HG03432 (cell line): ENCODE results near the gene TRIM23.
"Not testable (repeated sequence)": the region's sequence is repeated elsewhere in the genome, so short reads cannot be mapped to it uniquely, and the experiment has no call there.

Experiments
- ATAC-seq: cut with Tn5 transposase; IDR thresholded peaks from one replicate; pipeline ENCODE4 v1.9.1; 2021; ENCODE audit warnings: mild to moderate bottlenecking, moderate library complexity; ENCODE audit not compliant: unreplicated experiment

TRIM23 gene

DNA sequence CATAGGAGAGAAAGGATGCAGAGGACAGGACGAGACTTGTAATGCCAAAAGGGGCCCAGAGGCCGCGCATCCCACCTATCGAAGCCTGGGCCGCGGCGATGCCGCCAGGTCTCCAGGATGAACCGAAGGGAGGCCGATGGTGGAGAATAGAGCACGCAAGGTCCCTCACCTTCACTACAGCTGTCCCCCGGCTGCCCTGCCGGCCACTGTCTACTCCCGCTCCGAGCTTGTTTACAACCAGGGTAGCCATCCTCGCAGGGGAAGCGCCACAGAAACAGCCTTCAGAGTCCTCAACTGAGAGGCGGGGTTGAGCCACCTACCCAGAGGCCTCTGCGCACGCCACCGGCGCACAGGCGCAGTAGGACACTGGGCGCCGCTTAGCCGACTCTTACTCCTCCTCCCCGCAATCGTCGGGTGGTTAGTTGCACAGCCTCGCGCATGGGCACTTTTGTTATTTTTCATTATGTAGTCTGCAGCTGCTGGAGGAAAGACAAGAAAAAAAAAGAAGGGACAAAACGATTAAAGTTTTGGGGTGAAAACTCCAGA is at the start of gene TRIM23:
TRIM23 (minus strand) TSS at position 309 of the 546 bp plus-strand sequence; CDS start at position 250, 59 bp downstream.
- ATAC-seq = peak; percentile 97

DNA sequence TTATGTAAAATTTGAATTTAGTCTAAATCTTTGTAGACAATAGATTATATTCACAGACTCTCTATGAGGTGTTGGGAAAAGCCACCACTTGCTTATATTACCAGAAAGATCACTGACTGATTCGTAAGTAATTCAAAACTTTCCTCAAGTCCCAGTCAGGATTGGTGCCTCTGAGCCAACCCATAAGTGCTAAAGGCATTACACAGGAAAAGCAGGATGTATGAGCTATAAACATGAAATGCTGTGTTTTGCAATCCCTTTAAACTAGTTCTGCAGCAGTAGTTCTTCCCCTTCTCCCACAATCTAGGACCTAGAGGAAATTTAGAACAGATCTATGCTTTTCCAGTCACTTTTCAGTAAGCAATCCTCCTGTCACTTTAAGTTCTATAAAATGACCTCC is 48.7 kb upstream of the TRIM23 start:
- no peak for ATAC-seq

DNA sequence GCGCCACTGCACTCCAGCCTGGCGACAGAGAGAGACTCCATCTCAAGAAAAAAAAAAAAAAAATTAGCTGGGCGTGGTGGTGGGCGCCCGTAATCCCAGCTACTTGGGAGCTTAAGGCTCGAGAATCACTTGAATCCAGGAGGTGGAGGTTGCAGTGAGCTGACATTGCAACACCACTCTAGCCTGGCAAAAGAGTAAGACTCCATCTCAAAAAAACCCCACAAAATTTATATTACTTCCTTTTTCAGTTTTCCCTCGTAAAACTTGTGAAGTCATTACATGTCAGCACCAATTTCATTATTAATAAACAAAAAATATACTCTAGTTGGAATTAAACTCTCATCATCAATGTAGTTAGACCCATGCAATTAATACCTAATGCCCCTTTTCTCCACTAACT is 44.6 kb upstream of the TRIM23 start:
- ATAC-seq = no peak

DNA sequence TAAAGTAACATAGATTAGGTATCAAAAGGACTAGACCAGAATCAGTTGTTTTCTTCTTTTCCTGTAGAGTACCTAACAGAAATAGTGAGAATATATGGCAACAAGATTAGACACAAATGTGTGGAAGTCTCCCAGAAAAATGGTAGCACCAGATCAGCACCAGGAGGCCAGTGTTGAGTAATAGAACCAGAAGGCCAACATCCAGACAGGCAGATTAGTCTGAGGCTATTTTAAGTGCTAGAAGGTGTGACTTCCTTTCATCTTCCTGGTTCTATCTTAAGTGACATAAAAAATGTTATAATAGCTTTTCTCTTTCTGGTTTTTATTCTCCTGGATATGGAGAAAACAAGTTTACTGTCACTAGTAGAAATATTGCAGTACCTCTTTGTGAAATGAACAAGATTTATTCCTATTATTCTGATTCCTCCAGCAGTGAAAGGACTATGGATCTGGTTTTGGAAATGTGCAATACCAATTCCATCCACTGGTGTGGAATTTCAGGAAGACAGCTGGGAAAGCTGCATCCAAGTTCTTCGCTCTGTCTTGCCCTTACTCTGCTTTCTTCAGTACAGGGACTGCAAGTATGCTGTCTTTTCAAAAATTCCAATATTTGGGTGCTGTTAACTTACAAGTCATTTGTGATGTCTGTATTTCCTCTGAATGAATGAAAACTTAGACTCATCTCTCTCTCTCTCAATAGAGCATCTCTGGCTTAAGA is 39.8 kb upstream of the TRIM23 start:
- ATAC-seq = no peak

DNA sequence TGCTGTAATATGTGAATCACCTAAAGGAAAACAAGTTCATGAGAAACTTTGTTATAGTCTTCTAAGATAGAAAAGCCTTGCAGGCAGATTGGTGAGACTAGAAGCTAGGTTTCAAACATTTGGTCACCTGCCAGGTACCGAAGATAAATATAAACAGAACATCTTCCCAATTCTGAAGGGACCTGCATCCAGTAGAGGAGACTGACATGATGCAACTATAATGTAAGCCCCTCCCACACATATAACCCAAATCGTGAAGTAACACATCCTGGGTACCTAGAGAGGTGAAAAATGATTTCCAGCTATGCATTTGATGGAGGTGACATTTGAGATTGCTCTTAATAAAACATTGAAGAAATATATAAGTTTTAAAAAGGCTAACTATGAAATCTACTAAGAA is 30.6 kb upstream of the TRIM23 start:
- ATAC-seq = no peak

DNA sequence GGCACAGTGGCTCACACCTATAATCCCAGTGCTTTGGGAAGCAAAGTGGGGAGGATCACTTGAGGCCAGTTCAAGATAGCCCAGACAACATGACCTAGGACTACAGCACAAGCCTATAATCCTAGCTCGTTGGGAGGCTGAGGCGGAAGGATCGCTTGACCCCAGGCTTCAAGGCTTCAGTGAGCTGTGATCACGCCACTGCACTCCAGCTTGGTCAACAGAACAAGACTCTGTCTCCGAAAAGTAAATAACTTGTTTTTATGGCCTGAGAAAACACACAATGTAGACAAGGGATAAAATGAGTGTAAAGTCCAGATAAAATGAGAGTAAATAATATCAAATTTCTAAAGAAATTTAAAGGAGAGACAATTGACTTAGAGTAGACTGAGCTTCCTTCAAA is 27.0 kb upstream of the TRIM23 start:
- ATAC-seq = no peak

DNA sequence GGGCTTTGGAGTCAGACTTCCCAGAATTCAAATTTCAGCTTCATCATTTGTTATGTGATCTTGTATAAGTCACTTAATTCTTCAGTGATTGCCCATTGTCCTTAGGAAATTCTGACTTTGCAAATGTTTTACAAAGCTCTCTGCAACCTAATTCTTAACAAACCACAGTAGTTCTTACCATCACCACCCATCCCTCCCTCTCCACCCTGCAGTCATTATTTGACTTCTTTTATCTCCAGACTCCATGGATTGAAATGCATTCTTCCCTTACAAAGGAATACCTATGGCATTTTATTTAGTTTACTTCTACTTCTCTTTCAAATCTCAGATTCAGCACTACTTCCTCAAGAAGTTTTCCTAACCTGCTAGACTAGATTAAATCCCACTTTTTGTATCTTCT is 23.8 kb upstream of the TRIM23 start:
- no peak for ATAC-seq

DNA sequence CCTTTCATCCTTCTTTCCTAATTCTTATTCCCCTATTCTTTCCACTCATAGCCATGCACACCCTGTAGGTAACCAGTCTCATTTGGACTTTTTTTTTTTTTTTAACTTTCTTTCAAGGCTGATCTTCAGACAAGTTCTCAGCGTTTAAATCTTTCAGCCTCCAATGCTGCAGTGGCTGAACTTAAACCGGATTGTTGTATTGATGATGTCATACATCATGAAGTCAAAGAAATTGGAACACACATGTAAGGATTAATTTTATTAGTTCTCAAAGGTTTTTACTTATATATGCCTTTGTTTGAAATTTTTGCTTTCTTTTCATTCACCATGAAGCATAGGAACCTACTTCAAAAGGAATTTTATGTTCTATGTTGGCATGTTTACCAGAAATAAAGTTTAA is 22.8 kb upstream of the TRIM23 start:
- no peak for ATAC-seq

DNA sequence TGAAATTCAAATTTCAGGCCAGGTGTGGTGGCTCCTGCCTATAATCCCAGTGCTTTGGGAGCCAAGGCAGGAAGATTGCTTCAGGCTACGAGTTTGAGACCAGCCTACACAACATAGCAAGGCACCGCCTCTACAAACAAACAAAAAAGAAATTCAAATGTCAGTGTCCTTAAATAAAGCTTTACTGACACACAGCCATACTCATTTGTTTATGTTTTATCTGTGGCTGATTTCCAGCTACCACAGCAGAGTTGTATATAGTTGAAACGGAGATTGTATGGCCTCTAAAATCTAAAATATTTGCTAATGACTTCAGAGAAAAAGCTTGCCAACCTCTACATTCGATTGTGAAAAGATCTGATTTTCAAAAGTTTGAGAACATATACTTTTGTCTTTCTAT is 16.1 kb upstream of the TRIM23 start:
- ATAC-seq = no peak

DNA sequence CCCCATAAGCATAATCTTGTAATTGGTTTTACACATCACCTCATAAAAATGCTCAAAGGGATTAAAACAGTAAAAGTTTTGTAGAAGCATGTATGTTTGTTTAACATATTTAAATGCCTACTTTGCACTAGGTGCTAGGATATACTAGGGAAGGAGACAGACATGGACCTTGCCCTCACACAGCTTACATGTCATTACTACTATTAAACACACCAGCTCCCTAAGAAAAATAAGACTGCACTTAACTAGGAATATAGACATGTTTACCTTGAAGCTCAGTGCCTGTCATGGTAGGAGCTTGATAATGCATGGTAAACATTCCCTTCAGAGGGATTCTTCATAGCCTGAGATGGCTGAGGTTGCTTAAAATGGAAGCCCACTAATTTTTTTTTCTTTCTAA is 6.8 kb upstream of the TRIM23 start:
- no peak for ATAC-seq

DNA sequence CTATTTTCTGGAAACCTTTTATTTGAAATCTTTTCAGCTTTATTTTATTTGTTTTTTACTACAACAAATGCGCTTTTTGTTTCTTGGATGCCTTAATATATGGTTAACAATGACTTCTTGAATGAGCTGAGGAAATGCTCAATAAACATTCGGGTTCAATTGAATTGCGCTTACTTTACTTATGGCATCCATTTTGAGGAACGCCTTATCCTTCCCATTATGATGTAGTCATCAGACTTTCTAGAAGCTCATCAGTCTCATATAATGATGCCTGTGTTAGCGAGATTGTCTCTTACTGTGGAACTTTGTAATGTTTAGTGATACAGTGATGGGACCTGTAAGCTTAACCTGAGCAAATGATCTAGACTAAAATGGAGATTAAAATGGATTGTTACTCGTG is 1.6 kb upstream of the TRIM23 start:
- ATAC-seq = no peak

DNA sequence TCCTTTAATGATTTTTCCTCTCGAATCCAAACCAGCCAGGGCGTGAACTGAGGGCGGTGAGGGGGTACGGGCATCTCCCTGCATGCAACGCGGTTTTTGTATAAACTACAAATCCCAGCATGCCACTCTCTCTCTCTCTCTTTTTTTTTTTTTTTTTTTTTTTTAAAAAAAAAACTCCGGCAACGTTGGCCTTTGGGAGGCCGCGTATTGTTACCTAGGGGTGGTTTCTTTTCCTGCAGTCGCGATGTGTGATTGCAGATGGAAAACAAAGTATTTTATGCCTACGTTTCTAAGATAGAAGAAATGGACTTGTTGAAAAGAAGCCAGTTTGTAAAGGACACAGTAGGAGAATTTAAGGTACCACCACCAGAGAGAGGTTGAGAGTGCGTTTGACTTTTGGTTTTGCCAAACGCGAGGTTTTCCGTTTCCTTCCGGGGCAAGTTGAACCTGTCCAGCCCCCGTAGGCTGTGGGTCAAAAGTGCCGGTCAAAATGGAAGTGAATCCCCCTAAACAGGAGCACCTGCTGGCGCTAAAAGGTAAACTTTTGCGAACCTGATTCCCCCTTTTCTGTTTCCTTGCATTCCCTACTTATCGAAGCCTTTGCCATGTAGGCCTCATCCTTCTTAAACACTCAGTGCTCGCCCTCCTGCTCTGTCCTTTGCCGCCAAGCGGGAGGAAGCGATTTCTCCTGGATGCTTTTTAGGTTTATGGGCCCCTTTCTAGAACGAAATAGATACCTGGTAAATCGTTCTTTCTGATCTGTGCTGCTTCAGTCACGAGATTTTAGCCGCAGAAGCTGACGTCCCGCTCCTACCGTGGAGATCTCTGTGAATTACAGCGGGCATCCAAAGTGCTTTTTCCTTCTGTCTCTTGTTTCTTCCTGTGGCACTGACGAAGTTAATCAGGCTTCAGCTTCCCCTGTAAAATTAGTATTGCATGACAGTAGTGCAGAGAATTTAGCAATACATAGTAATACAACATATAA is 730 bp upstream of the TRIM23 start, which contains the start of the genes SHLD3 and TRAPPC13:
SHLD3 (plus strand) TSS at position 457 of the 985 bp plus-strand sequence. CDS start 4,561 bp downstream, outside the sequence.
TRAPPC13 (plus strand) TSS at position 457 of the 985 bp plus-strand sequence; CDS start at position 491, 34 bp downstream.
- ATAC-seq = peak; percentile 81

DNA sequence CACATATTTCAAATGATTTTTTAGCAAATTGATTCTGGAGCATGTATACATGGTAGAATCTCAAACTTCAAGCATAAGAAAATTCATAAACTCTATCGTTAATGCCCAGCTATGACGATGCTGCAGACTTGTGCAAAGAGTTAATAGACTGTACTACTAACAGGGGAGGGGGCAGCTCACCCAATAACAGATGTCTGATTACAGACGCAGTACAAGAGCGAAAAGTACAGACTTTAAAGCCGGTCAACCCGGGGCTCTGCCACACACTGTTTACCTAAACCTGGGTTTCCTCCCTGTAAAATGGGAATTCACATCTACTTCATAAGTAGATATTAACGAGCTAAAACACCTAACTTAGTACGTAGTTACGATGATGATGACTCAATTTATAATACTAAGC is 651 bp downstream of the TRIM23 start:
- ATAC-seq = no peak

DNA sequence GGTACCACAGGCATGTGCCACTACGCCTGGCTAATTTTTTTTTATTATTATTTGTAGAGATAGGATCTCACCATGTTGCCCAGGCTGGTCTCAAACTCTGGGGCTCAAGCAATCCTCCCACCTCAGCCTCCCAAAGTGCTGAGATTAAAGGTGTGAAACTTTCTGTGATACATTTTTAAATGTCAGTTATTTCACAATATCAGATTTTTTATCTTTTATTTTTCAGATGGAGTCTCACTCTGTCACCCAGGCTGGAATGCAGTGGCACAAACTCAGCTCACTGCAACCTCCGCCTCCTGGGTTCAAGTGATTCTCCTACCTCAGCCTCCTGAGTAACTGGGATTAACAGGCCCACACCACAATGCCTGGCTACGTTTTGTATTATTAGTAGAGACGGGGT is 2.2 kb downstream of the TRIM23 start:
- ATAC-seq = not testable (repeated sequence)

DNA sequence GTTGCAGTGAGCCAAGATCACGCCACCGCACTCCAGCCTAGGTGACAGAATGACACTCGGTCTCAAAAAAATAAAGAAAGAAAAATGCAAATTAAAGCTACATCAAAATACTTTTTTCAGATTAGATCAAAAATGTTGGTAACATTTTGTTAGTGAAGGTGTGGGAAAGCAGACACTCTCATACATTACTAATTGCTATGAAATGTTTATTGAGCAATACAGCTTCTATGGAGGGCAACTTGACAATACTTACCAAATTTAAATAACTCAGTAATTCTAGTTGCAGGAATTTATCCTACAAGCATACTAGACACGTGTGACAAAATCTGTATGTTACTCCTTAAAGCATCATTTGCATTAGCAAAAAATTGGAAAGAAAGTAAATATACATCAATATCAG is 4.1 kb downstream of the TRIM23 start:
- ATAC-seq = no peak

DNA sequence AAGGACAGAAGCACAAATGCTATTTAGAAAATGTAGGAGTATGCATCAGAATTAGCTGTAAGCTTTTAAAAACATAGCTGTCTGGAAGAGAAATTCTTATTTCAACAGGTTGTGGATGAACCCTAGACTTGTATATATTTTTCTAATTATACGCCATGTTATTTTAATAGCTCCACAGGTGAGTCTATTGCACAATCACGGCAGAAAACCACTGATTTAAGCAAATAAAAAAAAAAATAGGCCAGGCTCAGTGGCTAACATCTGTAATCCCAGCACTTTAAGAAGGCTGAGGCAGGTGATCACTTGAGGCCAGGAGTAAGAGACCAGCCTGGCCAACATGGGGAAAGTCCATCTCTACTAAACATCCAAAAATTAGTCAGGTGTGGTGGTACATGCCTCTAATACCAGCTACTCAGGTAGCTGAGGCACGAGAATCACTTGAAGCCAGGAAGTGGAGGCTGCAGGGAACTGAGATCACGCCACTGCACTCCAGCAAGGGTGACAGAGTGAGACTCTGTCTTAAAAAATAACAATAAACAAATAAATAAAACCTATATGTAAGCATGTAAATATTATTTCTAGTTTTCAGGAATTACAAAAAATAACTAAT is 11.7 kb downstream of the TRIM23 start:
- ATAC-seq = no peak

DNA sequence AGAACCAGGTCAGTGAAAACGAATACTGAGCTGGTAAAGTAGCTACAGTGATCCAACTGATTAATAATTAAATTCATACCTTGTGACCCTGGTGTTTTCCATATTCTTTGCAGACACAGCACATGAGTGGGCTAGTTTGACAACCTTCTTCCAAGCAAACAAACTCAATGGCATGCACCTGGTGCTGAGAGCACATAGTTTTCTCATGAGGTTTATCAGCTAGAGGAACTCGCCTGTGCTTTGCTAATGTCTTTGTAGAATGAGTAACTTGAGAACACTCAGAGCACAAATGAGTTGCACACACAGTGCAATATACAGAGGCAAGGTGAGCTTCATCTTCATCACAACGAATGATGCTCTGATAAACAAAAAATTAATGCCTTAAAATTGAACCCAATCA is 12.6 kb downstream of the TRIM23 start:
- no peak for ATAC-seq

DNA sequence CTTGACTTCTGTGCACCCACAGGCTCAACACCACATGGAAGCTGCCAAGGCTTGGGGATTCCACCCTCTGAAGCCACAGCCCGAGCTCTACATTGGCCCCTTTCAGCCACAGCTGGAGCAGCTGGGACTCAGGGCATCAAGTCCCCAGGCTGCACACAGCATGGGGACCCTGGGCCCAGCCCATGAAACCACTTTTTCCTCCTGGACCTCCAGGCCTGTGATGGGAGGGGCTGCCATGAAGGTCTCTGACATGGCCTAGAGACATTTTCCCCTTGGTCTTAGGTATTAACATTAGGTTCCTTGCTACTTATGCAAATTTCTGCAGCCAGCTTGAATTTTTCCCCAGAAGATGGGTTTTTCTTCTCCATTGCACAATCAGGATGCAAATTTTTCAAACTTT is 22.4 kb downstream of the TRIM23 start:
- ATAC-seq = not testable (repeated sequence)

DNA sequence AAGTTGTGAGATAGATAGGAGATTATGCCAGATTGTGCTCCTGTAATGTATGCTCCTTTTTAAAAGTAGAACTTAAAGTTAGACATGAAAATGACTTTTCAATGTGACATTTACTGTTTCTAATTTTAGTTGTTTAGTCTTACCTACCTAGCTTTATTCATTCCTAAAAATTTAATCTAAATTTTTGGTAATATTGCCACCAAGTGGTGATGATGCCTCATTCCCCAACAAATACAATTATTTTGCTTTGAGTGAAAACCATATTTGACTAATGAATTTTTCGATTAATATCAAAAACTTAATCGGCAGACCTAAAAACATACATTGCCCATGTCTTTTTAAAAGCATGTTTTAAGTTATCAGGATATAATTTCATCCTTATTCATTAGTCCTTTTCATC is 35.4 kb downstream of the TRIM23 start:
- no peak for ATAC-seq

DNA sequence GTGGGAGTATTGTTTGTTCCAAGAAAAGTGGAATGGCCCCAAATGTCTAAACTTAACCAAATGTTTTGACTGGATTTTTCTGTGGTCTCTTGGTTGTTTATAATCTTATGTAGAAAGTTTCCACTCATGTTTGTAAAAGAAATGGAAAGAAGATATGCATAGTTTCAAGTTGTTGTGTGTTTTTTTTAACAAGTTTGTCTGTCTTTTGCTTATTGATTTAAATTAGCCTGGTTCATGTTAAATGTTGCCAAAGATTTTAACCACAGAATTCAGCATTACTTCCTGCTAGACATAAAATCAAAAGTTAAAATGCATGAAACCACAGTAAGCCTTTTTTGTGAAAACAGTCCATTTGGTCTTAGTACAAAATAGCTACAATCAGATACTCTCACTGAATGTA is 47.0 kb downstream of the TRIM23 start:
- ATAC-seq = no peak

DNA sequence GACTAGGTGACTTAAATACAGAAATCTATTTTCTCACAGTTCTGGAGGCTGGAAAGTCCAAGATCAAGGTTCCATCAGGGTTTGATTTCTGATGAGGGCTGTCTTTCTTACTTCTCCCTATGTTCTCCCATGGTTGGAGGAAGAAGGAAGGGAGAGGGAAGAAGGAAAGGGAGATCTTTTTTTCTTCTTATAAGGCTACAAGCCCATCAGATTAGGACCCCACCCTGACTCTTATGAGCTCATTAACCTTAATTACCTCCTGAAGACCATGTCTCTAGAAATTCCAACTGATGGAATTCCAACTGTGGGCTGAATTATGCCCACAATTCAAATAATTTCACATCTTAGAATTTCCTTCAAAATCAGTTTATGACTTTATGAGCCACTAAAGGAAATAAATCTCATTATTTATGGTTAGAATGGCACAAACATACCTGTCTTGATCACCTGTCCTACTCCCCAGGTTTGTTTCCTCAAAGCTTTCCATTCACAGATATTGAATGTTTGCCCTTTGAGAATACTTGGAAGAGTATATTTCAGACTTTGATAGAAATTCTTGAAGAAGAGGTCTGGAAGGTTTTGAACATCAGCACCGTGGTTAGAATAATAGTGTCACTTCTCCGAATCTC is 53.4 kb downstream of the TRIM23 start:
- ATAC-seq = no peak
